ENCODE results near the gene COX18. TPM values are rescaled to one million over a fixed set of nuclear protein-coding genes. Genes with fewer than 3 reads are reported as not detected.

Gene COX18
- total and polyA plus RNA-seq, 10 donors = 8.9 to 28.3 (median 13.8) TPM

DNA sequence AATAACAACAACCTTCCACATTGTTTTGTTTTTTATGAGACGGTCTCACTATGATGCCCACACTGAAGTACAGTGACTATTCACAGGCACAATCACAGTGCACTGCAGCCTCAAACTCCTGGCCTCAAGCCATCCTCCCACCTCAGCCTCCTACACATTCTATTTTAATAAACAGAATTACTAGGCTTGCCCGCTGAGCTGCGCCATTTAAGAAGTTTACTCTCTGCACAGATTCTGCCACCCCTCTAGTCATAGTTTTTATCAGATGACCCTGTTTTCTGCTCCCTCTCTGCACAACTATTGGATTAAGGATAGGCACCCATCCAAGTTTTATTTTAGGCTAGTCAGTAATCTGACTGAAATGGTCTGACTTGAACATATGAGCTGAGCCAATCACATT is 11.3 kb upstream of the COX18 start:
- H3K4me3 ChIP-seq = no peak overlapping the region
- H3K4me1 ChIP-seq = peaks cover 0 to 15% (median 5%) of the 10 kb centered on the region in 6 donors
- intact Hi-C loops (cut with DNase I; ENCODE audit: low total_unique reads) = no loop called here
- no peaks in the 10 kb centered on the region for H3K9me3 ChIP-seq
- H3K27ac ChIP-seq = peak overlapping the region in 2 of 8 donors; percentile 5 to 32
- TF ChIP-seq POLR2A (IDR thresholded peaks at IDR 0.05) (no peak), POLR2AphosphoS5 (IDR thresholded peaks at IDR 0.05) (no peak)
- TF ChIP-seq, protein P1, sequence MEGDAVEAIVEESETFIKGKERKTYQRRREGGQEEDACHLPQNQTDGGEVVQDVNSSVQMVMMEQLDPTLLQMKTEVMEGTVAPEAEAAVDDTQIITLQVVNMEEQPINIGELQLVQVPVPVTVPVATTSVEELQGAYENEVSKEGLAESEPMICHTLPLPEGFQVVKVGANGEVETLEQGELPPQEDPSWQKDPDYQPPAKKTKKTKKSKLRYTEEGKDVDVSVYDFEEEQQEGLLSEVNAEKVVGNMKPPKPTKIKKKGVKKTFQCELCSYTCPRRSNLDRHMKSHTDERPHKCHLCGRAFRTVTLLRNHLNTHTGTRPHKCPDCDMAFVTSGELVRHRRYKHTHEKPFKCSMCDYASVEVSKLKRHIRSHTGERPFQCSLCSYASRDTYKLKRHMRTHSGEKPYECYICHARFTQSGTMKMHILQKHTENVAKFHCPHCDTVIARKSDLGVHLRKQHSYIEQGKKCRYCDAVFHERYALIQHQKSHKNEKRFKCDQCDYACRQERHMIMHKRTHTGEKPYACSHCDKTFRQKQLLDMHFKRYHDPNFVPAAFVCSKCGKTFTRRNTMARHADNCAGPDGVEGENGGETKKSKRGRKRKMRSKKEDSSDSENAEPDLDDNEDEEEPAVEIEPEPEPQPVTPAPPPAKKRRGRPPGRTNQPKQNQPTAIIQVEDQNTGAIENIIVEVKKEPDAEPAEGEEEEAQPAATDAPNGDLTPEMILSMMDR (IDR thresholded peaks at IDR 0.05 in 8 of 11, conservative IDR thresholded peaks at IDR 0.05 in 3 of 11) = no peak
- no peaks in the 10 kb centered on the region for H3K27me3 ChIP-seq (replicated peaks in 1 of 7)
- WGBS, 5 donors = 81 to 89% (median 85%) methylated on average over 3 of the region's 3 CpGs
- peaks cover 0 to 96% (median 47%) of the 10 kb centered on the region in 6 donors for H3K36me3 ChIP-seq
- no peak for DNase-seq

DNA sequence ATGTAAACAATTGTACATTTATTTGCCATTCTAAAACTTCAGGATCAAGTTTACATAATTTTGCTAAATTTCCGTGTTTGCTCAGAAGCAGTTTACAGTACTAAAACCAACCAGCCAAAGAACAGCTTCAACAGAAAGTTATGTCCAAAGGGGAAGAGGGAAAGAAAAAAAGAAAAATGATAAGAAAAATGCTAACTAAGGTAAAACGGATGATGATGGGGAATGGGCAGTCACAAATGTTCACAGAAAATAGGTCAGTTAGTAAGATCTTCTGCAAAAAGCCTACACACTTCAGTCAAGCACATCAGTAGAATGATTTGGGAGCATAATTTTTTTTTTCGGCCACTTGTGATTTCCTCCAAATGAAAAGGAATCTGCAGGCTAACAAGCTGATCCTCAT is 6.3 kb upstream of the COX18 start:
- WGBS, 5 donors = 86 to 95% (median 92%) methylated on average over 3 of the region's 3 CpGs

DNA sequence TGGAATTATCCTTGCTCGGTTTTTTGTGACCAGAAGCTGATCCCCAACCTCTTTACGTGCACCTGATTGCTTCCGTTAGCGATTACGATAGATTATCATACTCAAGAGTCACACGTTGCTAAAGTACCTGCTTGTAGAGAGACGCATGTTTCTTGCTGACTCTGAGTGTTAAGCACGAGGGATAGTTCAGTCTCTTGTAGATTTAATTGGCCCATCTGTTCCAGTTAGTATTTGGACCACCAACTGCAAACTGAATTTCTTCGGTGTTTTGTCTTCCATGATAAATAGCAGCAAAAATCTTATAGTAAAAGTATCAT is 516 bp upstream of the COX18 start:
- H3K4me3 ChIP-seq = peak overlapping the region; percentile 67 to 90 (median 74)
- WGBS, 5 donors = 5 to 8% (median 6%) methylated on average over 9 of the region's 9 CpGs
- H3K9me3 ChIP-seq = no peaks in the 10 kb centered on the region
- DNase-seq = no peak
- H3K36me3 ChIP-seq = peaks cover 0 to 24% (median 2%) of the 10 kb centered on the region in 6 donors
- H3K27me3 ChIP-seq (replicated peaks in 1 of 7) = no peaks in the 10 kb centered on the region
- H3K4me1 ChIP-seq = peaks cover 8 to 51% (median 33%) of the 10 kb centered on the region in 6 donors
- intact Hi-C loops (cut with DNase I; ENCODE audit: low total_unique reads) = no loop called here
- TF ChIP-seq POLR2A (IDR thresholded peaks at IDR 0.05) = no peak
- no peak for TF ChIP-seq POLR2AphosphoS5 (IDR thresholded peaks at IDR 0.05)
- TF ChIP-seq, protein P1 (IDR thresholded peaks at IDR 0.05 in 8 of 11, conservative IDR thresholded peaks at IDR 0.05 in 3 of 11) = no peak
- peak overlapping the region; percentile 97 to 99 (median 98) for H3K27ac ChIP-seq

More for the DNA sequence above, 6.3 kb upstream of the COX18 start:
- H3K36me3 ChIP-seq = peaks cover 0 to 77% (median 40%) of the 10 kb centered on the region in 6 donors
- intact Hi-C loops (cut with DNase I; ENCODE audit: low total_unique reads) = no loop called here
- peaks cover 0 to 6% (median 2%) of the 10 kb centered on the region in 6 donors for H3K4me1 ChIP-seq
- H3K27me3 ChIP-seq (replicated peaks in 1 of 7) = no peaks in the 10 kb centered on the region
- TF ChIP-seq POLR2AphosphoS5 (IDR thresholded peaks at IDR 0.05) (no peak), POLR2A (IDR thresholded peaks at IDR 0.05) (no peak)
- TF ChIP-seq, protein P1 (IDR thresholded peaks at IDR 0.05 in 8 of 11, conservative IDR thresholded peaks at IDR 0.05 in 3 of 11) = no peak
- DNase-seq = no peak
- H3K9me3 ChIP-seq = no peaks in the 10 kb centered on the region
- H3K27ac ChIP-seq = no peak overlapping the region
- no peak overlapping the region for H3K4me3 ChIP-seq

DNA sequence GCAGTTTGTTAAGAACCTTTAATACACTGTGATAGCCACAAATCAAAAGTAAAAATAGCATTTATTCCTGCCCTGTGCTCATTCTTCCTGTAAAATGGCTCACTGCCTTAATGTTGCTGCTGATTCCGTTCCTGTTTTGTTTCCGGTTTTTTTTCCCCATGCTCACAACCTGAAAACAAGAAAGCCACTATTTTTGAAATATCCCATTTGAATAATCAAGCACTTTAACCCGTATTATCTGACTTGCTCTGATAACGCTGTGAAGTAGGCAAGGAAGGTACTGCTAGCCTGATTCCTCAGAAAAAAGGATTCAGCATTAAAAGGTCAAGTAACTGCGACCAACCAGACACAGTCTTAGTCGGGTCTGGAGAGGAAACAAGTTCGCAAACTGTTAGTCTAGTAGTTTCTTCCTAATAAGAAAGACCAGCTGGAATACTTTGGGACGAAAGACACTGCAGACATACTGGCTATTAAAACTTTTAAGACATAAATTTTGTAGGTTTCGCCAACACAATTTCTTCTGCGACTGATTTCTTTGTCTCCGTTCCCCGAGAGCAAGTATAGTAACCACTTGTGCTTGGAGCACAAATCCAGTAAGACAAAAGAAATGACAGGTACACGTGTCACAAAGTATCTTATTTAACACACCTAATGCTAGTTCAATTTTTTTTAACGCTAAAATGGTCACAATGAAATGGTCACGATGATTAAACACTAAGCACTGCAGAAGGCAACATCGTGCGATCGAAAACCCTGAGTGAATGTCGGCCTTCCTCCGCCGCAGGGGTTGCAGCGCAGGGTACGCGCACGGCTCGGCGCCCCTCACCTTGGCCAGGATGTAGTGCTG is 802 bp downstream of the COX18 start:
- H3K36me3 ChIP-seq = peaks cover 0 to 24% (median 7%) of the 10 kb centered on the region in 6 donors
- no peaks in the 10 kb centered on the region for H3K27me3 ChIP-seq (replicated peaks in 1 of 7)
- intact Hi-C loops (cut with DNase I; ENCODE audit: low total_unique reads) = loop anchor here (5.0 to 10.0 kb wide), 2 partner anchors 176 to 194 kb away; no protein-coding TSS in a partner anchor
- peak overlapping the region; percentile 97 to 99 (median 98) for H3K27ac ChIP-seq
- WGBS, 5 donors = 0 to 1% (median 0%) methylated on average over 18 to 27 of the region's 27 CpGs
- TF ChIP-seq, protein P1 (IDR thresholded peaks at IDR 0.05 in 8 of 11, conservative IDR thresholded peaks at IDR 0.05 in 3 of 11) = peak in 1 of 11 experiments; percentile 21
- TF ChIP-seq POLR2A (IDR thresholded peaks at IDR 0.05) = no peak
- H3K4me3 ChIP-seq = peak overlapping the region; percentile 67 to 90 (median 74)
- H3K9me3 ChIP-seq = no peaks in the 10 kb centered on the region
- DNase-seq = no peak
- peaks cover 8 to 61% (median 33%) of the 10 kb centered on the region in 6 donors for H3K4me1 ChIP-seq

Data from spleen (tissue), 11 donors.